NK-92 treated with Interleukin-12 subunit alpha and Interleukin-12 subunit beta, amount 100 ng/mL, for 24 hours (cell line): ENCODE measurements around the gene ASAH2.
A peak's percentile ranks its signal among the peaks of the same experiment; 100 is the strongest.
"Not testable (repeated sequence)": the region's sequence is repeated elsewhere in the genome, so short reads cannot be mapped to it uniquely, and the experiment has no call there.

Experiments used
- DNase-seq: peaks from one replicate; lab custom pipeline; 2025; lab: John Stamatoyannopoulos, UW

ASAH2 gene

DNA sequence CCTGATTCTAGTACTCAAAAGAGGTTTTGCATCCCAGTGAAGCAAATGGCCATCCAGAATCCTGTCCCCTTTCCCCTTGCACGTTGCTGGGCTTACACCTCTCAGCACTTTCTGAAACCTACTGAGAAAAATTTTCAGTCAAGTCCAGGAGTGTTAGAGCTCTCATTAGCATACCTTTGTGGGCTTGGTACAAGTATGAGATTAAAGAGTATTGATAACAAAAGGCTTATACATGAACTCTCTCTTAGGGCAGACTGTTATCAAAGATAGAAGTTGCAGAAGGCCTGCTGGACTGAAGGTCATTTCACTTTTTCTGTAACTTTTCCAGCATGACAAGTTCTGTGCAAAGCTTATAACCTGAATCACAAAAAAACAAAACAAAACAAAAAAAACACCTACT is at the start of gene ASAH2:
TSS of gene ASAH2 (minus strand) at position 123 of the 400 bp plus-strand sequence. CDS start 2,906 bp downstream, outside the sequence.
- DNase-seq: no peak

DNA sequence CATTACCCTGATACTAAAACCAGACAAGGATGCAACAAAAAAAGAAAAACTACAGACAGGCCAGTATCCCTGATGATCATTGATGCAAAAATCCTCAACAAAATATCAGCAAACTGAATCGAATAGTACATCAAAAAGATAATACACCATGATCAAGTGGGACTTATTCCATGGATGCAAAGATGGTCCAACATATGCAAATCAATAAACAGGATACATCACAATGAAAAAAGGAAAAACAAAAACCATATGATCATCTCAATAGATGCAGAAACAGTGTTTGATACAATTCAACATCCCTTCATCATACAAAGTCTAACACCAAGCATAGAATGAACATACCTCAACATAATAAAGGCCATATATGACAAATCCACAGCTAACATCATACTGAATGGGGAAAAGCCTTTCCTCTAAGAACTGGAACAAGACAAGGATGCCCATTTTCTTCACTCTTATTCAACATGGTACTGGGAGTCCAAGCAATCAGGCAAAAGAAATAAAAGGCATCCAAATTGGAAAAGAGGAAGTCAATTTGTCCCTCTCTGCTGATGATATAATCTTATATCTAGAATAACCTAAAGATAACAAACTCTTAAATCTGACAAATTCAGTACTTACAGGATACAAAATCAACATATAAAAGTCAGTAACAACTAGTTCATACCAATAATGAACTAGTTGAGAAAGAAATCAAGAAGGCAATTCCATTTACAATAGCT is 48.8 kb upstream of the ASAH2 start:
- DNase-seq: no peak

DNA sequence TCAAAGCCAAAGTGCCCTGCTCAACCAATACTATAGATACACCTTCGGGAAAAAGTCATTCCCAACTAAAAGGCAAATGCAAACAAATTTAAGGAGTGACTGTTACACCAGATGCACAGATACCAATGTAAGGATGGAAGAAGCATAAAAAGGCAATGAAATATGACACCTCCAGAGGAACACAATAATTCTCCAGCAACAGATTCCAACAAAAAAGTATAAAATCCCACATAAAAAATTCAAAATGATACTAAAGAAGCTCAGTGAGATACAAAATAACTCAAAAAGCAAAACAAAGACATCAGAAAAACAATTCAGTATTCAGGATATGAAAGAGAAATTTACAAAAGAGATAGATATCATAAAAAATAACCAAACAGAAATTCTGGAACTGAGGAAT is 44.1 kb upstream of the ASAH2 start:
- no peak for DNase-seq

DNA sequence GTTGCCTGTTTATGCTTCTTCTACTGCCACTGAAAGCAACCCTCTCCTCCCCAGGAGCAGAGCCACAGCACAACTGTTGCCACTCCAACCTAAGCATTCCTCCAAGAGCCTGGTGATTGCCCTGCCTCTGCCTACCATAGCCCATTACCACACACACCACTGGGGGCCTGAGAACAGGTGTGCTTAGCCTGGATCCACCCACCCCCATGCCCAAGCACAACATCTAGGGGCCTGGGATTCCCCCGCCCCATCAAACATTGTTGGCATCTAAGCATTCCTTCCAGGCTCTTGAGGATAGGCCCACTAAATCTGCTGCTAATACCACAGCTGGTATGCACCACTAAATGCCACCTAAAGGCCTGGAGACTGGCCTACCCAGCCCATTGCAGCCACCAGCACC is 43.3 kb upstream of the ASAH2 start:
- no peak for DNase-seq

DNA sequence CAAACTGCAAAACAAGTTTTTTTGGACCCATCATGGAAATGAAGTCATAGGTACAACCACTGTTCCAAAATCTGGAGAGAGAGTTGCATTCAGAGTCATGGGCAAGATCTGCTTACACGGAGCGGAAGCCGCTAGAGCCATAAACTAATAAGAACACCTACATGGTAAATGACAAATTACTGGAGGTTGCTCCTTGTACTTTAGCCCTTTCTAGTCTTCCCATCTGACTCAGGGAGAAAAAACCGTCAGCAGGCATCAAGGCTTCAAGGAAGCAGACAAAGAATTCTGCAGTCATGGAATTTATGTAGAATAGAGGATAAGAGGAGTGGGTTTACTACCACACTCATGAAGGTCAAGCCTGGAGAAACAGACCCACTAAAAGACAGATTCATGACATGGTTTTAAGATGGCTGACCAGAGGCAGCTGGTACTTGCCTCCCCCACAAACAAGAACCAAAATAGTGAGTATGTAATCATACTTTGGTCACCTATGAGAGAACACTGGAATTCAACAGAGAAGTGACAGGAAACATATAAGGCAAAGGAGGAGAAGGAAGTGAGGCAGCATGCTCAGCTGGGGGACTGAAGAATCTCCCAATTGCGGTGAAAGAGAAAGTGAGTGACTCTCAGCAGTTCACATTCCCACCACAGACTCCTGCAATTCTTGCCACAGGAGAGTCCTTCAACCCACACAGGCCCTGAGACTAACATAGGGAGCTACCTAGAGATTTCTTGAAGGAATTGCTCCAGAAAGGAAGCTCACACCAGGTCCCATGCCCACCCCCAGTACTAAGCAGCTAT is 42.4 kb upstream of the ASAH2 start:
- DNase-seq: no peak

DNA sequence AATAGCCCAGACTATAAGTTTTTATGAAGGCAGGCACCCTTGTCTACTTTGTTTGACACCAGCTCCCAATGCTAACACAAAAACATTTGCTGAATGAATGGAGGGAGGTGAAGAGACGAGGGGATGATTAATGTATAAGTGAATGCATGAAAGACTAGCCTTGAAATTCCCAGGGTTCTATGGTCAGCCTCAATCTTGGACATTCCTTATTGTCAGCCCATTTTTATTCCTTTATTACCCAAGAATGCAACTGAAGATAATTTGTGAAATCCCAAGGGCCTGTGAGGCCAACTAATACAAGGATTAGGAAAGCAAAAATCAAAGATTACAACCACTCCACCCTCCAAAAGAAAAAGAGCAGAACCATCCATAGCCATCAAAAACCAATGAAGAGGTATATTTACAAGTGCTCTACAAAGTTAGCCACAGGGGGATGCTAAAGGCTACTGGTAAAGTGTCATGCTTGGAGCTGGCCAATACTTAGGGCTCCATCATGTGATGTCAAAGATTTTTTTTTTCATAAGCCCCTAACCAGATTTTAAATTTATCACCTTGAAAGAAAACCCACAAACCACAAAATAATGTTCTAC is 40.0 kb upstream of the ASAH2 start:
- DNase-seq: no peak

DNA sequence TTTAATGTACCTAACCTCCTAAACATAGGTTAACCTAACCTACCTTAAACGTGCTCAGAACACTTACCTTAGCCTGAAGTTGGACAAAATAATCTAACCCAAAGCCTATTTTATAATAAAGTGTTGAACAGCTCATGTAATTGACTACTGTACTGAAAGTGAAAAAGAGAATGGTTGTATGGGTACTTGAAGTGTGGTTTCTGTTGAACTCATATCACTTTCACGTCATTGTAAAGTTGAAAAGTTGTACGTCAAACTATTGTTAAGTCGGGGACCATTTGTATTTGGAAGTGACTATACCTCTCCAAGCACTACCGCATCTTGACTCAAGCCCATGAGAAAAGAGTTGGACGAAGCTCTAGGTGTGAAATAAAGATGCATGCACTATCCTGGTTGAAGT is 37.9 kb upstream of the ASAH2 start:
- DNase-seq: no peak

DNA sequence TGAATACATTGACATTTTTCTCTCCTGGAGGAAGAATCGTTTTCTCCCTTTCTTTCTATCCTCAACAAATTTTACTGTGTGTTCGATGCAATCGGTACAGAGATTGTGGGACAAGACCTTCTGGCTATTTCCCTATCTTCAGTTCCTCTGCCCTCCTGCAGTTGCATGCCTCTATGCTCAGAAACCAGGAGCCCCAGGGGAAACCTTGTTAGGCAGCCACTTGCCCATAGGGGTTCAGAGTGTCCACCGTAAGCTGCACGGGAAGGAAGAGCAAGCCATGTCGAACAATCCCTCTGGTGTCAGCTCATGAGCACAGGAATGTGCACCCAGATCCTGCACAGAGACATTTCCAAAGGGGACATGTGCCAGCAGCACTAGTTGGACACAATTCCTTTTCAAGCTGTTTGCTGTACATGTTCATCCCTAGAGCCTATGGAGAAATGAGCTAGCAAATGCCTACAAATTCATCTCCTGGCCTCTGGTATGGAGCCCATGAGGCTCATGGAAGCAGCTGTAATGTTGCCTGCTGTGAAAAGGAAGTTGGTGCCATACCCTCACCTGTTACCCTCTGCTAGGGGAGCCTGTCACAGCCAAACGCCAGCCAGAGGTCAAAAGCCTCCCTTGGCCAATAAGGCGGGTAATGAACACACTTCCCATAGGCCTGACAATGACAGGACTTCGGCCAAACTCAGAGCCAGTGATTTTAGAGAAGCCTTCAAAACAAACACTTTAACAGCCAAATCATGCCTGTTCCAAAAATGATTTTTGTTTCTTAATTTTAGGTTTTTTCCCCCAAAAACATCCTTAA is 35.9 kb upstream of the ASAH2 start:
- no peak for DNase-seq

DNA sequence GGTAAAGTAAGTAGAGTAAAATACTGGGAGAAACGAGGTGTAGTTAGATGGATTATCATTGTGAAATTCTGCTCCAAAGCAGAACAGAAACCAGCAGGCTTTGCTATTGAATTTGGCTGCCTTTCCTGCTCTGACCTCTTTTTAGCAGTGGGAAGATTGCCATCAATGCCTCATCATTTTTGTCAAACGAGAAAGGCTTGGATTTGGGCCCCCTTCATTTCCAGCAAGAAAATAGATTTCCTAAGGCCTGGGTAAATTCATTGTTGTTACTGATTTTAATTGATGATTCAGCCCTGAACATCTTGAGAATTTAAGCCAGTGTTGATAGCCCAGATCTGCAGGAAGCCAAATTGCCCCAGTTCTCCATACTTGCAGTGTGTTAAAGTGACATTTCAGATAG is 35.2 kb upstream of the ASAH2 start:
- no peak for DNase-seq

DNA sequence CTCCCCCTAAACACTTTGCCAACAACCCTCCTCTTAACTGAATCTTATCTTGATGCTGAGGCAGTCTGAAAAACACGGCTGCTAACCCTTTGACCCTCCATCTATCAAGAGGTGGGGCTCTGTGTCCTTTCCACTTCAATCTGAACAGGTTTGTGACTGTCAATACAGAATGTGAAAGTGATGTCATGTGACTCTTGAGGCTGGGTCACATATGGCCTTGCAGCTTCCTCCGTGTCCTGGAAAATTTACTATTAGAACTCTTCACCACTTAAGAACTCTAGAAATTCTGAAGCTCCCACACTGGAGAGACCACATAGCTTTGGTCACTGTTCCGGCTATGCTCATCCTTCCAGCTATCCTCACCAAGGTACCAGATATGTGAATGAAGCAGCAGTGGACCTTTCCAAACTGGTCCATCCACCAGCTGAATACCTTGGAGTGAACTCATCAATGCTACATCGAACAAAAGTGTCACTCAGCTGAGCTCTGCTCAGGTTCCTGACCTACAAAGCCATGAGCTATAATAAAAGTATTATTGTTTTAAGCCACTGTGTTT is 30.7 kb upstream of the ASAH2 start:
- DNase-seq: no peak

DNA sequence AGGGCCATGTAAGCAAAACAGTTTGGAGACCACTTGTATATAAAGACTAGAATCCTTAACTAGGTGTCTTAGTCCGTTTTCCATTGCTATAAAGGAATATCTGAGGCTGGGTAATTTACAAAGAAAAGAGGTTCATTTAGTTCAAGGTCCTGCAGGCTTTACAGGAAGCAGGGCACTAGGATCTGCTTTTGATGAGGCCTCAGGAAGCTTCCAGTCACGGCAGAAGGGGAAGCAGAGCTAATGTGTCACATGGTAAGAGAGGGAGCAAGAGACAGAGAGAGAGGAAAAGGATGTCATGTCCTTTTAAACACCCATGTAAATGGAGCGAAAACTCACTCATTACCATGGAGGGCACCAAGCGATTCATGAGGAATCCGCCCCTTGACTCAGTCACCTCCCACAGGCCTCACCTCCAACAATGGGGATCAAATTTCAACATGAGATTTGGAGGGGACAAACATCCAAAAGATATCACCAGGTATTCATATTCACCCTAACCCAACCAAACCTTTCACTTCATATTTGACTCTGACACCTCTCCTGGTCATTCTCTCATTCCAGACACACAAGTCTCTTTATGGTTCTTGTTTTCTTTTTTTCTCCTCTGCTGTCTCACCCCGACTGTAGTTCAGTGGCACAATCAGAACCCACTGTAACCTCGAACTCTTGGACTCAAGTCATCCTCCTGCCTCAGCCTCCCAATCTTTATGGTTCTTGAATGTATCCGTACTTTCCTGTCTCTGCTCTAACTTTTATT is 30.1 kb upstream of the ASAH2 start:
- no peak for DNase-seq

DNA sequence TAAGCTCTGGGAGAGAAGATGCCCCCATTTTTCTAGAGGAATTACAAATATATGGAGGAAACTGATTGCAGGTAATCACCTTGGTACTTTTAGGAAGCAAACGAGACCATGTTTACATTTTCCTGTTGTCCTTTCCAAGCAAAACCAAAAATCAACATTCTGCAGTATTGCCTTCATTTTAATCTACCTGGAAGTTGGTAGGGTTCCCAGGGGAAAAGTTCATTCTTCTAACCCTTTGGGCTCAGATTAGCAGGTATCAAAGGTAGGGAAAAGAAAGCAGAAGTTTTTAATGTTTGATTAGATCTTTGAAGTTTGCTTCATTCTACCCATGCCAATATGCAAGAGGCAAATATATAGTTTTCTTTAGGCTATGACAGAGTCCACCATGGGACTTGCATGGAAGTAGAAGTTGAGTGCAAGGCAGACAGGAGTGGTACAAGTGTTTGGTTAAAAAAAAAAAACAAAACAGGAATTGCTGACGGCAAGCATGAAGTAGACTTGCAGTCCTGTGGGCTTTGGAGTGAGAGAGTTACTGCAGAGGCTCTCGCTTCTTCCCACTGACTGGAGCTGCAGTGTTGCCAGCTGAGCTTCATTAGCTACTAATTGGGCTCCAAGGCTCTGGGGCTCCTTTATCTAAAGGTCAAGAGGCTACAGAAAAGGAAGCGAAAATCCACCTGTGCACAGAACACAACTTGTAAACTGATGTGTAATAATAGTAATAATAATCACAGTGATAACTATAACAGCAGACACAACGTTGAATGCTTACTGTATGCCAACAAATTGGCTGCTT is 28.9 kb upstream of the ASAH2 start:
- DNase-seq: no peak

DNA sequence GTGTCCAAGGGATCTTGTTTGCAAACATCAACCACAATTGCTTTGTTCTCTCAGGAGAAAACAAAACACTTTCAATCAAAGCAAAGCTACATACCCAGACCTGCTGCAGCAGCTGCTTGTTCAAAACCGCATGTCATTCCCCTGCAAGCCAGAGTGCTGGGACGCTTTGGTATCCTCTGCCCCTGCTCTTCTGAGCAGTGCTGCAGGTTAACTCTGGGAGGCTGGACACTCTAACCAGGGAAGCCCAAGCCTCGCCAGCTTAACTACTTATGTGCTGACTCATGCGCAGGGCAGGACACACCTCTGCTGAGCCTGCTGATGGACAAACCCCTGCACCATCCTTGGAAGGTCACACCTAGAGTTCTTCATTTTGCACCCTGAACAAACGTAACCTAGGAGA is 28.2 kb upstream of the ASAH2 start:
- no peak for DNase-seq

DNA sequence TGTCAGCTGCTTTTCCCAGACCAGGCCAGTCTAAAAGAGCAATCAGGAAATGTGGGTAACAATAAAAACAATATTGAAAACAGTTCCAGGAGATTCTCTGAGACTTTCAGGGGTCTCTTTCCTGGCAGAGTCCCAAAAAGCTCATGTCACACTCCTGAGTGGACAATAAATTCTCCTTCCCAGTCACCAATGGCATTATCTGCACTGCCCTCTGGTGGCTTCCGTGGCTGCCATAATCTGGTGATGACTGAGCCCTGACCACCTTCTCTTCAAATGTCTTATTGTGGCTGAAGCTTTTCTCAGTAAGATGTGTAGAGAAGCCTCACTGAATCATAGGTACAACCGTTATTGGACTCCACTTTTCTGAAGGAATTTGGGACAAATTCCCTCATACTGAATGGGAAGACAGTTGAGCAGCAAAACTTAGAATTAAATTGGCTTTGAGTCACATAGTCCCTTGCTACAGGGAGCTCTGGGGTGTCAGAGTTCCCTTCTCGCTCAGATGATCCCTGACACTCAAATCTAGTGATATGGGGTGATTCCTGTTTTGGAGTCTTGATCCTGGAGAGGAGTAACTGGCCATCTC is 24.4 kb upstream of the ASAH2 start:
- DNase-seq: peak; percentile 8

DNA sequence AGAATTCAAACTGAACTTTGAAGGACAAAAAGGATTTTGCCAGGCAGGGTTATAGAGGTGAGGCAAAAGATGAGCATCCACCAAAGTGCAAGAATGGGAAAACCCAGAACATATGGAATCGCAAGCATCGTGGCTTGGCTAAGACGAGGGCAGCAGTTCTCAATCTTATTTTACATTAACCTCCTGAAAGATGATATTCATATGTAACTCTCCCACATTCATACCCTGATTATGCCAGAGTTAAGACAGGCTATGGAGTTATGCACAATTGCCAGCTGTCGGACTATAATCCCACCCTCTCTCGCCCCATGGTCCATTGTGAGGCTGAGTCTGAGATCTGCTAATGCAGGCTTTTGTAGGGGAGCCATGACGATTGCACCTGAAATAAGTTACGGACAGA is 21.2 kb upstream of the ASAH2 start:
- DNase-seq: no peak

DNA sequence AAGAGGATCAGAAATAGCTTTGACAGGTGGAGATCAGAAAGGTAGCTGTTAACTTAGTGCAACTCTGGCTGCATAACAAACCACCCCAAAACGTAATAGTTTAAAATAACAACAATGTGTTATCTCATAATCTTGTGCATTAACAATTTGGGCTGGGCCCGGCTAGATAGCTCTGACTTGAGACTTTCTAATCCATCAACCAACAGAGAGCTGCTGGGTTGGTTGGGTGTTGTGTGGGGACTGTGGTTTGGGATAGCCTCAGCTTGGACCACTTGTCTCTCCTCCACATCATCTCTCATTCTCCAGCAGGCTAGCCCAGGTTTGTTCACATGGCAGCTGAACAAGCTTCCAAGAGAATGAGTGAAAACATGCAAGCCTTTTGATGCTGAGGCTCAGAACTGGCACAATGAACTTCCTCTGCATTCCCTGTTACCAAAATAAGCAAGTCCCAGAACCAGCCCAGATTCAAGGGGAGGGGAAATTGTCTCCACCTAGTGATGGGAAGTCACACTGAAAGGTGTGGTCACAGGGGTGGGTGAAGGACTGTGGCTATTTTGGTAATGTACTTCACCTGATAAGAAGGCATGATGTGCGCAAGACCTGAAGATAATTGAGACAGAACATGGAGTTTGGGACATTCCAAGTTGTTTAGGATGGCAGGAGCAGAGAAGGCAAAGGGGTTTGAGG is 20.4 kb upstream of the ASAH2 start:
- no peak for DNase-seq

DNA sequence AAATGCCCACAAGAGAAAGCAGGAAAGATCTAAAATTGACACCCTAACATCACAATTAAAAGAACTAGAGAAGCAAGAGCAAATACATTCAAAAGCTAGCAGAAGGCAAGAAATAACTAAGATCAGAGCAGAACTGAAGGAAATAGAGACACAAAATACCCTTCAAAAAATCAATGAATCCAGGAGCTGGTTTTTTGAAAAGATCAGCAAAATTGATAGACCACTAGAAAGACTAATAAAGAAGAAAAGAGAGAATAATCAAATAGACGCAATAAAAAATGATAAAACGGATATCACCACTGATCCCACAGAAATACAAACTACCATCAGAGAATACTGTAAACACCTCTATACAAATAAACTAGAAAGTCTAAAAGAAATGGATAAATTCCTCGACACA is 16.6 kb upstream of the ASAH2 start:
- not testable (repeated sequence) for DNase-seq

DNA sequence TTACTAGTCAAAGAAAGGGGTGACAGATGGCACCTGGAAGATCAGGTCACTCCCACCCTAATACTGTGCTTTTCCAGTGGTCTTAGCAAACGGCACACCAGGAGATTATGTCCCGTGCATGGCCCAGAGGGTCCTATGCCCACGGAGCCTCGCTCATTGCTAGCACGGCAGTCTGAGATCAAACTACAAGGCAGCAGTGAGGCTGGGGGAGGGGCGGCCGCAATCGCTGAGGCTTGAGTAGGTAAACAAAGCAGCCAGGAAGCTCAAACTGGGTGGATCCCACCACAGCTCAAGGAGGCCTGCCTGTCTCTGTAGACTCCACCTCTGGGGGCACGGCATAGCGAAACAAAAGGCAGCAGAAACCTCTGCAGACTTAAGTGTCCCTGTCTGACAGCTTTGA is 11.3 kb upstream of the ASAH2 start:
- DNase-seq: not testable (repeated sequence)

DNA sequence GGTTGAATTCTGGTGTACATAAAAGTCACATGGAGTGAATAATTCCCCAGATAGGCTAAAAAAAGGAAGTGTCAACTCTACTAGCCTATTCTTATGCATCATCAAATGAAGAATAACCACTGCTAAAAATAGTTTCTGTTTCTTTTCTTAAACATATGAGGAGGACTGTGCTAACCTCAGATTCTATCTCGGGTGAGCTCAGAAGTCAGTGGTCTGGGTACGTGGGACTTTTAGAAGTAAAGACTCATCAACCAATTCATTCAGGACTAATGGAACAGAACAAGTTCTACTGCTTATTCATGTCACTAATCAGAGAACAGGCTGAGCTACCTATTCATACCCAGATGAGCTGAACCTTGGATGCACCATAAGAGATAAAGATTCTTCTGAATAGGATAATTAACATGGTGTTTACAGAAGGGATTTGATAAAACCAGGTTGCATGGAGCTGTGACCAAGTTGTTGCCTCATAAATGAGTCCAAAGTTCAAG is 9.5 kb upstream of the ASAH2 start:
- DNase-seq: peak; percentile 50
